Panc1 (cell line): ENCODE data around the gene ACSL5.

Experiments used
- POLR2AphosphoS5 ChIP-seq: IDR thresholded peaks from 2 replicates; pipeline ENCODE4 v1.6.1; 2012; ENCODE audit warnings: mild to moderate bottlenecking, low read depth, low read length, moderate library complexity
- SIN3A ChIP-seq: IDR thresholded peaks from 2 replicates; pipeline ENCODE4 v1.6.1; 2012; ENCODE audit warnings: low read depth, mild to moderate bottlenecking, low read length, moderate library complexity, borderline replicate concordance; ENCODE audit not compliant: insufficient read depth
- TCF7L2 ChIP-seq: IDR thresholded peaks from 2 replicates; pipeline ENCODE4 v1.6.1; 2011; ENCODE audit warnings: mild to moderate bottlenecking, low read depth, low read length, inconsistent platforms
- TF ChIP-seq, protein P1 (sequence below): fragments of 450-650 bp; IDR thresholded peaks from 2 replicates; pipeline ENCODE4 v1.5.1; 2017; ENCODE audit warnings: mild to moderate bottlenecking
- TF ChIP-seq, protein P2 (sequence below), 2 experiments: IDR thresholded peaks; 2 replicates each; pipeline ENCODE4 v1.6.1; 2011 to 2012; ENCODE audit warnings: low read depth in 2 of 2, control low read depth in 1 of 2, low read length in 1 of 2, mild to moderate bottlenecking in 1 of 2, moderate library complexity in 1 of 2; ENCODE audit not compliant: insufficient read depth in 1 of 2

DNA sequence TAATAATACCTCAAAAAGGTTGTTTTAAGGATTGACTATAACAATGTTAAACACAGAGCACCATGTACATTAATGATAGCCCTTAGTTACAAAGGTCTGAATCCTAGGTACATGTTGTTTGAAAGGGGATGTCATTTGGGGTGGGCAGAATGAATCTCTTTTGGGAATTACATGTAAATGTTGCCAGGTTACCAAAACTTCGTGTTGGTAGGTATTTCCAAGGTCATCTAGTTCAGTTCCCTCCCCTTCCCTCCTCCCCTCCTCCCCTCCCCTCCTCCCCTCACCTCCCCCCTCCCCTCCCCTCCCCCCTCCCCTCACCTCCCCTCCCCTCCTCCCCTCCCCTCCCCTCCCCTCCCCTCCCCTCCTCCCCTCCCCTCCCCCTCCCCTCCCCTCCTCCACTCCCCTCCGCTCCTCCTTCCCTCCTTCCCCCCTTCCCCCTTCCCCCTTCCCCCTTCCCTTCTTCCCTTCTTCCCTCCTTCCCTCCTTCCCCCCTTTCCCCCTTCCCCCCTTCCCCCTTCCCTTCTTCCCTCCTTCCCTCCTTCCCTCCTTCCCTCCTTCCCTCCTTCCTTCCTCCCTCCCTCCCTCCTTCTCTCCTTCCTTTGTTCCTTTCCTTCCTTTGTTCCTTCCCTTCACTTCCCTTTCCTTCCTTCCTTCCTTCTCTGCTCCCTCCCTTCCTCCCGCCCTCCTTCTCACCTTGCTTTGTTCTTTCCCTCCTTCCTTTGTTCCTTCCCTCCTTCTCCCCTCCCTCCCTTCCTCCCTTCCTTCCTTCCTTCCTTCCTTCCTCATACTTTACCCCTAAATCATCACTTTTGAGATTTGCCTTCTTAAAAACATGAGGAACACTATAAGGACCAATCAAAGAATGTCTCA lies 81.2 kb downstream of the ACSL5 start:
- TF ChIP-seq, protein P1, sequence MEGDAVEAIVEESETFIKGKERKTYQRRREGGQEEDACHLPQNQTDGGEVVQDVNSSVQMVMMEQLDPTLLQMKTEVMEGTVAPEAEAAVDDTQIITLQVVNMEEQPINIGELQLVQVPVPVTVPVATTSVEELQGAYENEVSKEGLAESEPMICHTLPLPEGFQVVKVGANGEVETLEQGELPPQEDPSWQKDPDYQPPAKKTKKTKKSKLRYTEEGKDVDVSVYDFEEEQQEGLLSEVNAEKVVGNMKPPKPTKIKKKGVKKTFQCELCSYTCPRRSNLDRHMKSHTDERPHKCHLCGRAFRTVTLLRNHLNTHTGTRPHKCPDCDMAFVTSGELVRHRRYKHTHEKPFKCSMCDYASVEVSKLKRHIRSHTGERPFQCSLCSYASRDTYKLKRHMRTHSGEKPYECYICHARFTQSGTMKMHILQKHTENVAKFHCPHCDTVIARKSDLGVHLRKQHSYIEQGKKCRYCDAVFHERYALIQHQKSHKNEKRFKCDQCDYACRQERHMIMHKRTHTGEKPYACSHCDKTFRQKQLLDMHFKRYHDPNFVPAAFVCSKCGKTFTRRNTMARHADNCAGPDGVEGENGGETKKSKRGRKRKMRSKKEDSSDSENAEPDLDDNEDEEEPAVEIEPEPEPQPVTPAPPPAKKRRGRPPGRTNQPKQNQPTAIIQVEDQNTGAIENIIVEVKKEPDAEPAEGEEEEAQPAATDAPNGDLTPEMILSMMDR = no peak
- TF ChIP-seq POLR2AphosphoS5 = no peak
- TF ChIP-seq, protein P2, sequence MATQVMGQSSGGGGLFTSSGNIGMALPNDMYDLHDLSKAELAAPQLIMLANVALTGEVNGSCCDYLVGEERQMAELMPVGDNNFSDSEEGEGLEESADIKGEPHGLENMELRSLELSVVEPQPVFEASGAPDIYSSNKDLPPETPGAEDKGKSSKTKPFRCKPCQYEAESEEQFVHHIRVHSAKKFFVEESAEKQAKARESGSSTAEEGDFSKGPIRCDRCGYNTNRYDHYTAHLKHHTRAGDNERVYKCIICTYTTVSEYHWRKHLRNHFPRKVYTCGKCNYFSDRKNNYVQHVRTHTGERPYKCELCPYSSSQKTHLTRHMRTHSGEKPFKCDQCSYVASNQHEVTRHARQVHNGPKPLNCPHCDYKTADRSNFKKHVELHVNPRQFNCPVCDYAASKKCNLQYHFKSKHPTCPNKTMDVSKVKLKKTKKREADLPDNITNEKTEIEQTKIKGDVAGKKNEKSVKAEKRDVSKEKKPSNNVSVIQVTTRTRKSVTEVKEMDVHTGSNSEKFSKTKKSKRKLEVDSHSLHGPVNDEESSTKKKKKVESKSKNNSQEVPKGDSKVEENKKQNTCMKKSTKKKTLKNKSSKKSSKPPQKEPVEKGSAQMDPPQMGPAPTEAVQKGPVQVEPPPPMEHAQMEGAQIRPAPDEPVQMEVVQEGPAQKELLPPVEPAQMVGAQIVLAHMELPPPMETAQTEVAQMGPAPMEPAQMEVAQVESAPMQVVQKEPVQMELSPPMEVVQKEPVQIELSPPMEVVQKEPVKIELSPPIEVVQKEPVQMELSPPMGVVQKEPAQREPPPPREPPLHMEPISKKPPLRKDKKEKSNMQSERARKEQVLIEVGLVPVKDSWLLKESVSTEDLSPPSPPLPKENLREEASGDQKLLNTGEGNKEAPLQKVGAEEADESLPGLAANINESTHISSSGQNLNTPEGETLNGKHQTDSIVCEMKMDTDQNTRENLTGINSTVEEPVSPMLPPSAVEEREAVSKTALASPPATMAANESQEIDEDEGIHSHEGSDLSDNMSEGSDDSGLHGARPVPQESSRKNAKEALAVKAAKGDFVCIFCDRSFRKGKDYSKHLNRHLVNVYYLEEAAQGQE (IDR thresholded peaks at IDR 0.05; ENCODE audit: insufficient read depth in 1 of 2, low read depth in 2 of 2, low read length in 1 of 2) = no peak
- TF ChIP-seq TCF7L2 = no peak
- no peak for TF ChIP-seq SIN3A
